Small intestine (tissue), 7 donors: Measurements from ENCODE around the gene ATF7. TPM values are rescaled to one million over a fixed set of nuclear protein-coding genes. Genes with fewer than 3 reads are reported as not detected.

ENCODE experiments used
- DNase-seq, 2 donors: peaks; one replicate each; pipeline versions ENCODE4 v3.0.0 to v3.0.0-alpha.2; 2013
- FAIRE-seq: peaks from 2 replicates; lab custom pipeline; 2012; peaks lifted over from hg19 to GRCh38; lab: Jason Lieb, UNC
- H3K27ac ChIP-seq, 3 donors: one replicate each; pipeline ENCODE4 v1.5.1; 2013; ENCODE audit warnings: low read length in 2 of 3, mild to moderate bottlenecking in 2 of 3, control low read depth in 1 of 3, inconsistent platforms in 1 of 3, low read depth in 1 of 3, moderate library complexity in 1 of 3
- H3K27me3 ChIP-seq, 3 donors: one replicate each; pipeline ENCODE4 v1.6.1; 2013; ENCODE audit warnings: low read length in 3 of 3, inconsistent platforms in 1 of 3; ENCODE audit not compliant: control insufficient read depth in 3 of 3, insufficient read depth in 3 of 3
- H3K36me3 ChIP-seq, 3 donors: one replicate each; pipeline ENCODE4 v1.6.1; 2013; ENCODE audit warnings: low read length in 3 of 3, inconsistent platforms in 1 of 3, low read depth in 1 of 3, mild to moderate bottlenecking in 1 of 3, moderate library complexity in 1 of 3; ENCODE audit not compliant: control insufficient read depth in 3 of 3, insufficient read depth in 2 of 3
- H3K4me1 ChIP-seq, 3 donors: one replicate each; pipeline ENCODE4 v1.6.1; 2013; ENCODE audit warnings: low read length in 2 of 3, inconsistent platforms in 1 of 3, low read depth in 1 of 3, mild to moderate bottlenecking in 1 of 3, moderate library complexity in 1 of 3; ENCODE audit not compliant: control insufficient read depth in 3 of 3, insufficient read depth in 2 of 3
- H3K4me3 ChIP-seq, 3 donors: one replicate each; pipeline ENCODE4 v1.5.1; 2013; ENCODE audit warnings: low read length in 3 of 3, control low read depth in 1 of 3, inconsistent platforms in 1 of 3, low read depth in 1 of 3, mild to moderate bottlenecking in 1 of 3, moderate library complexity in 1 of 3
- H3K9me3 ChIP-seq, 2 donors: one replicate each; pipeline ENCODE4 v1.6.1; 2013; ENCODE audit warnings: low read depth in 1 of 2, low read length in 1 of 2; ENCODE audit not compliant: control insufficient read depth in 2 of 2, insufficient read depth in 1 of 2
- WGBS, 3 donors: extraction: QIAGEN DNeasy Blood & Tissue Kit; methylation state at CpG; one replicate each; pipeline ENCODE4 v1.1.7; 2013; 5-methylcytosine and 5-hydroxymethylcytosine counted together
- polyA plus RNA-seq, 4 donors: library from polyadenylated mRNA; stranded (reverse) in 3 of 4; unstranded in 1 of 4; fragments of 200-250 nt in 3 of 4; fragments of 120-200 nt in 1 of 4; gene quantifications; one replicate each; pipeline versions ENCODE4 v1.2.1 to v1.2.3, GENCODE V29; 2013
- donor health status: healthy with polysubstance abuse.
- donor health status: control.
- donor health status: control.
- donor health status: Bipolar disorder and iron deficiency.
- donor health status: healthy.

ATF7 gene
- polyA plus RNA-seq, 4 donors = 8.6 to 32.9 (median 14.5) TPM

GRCh38 chr12:53592426-53592825 is 33.8 kb downstream of the ATF7 start:
- Histone ChIP-seq H3K36me3 (peaks cover 0 to 2% (median 2%) of the 10 kb centered on the region in 3 donors), H3K4me3 (no peak overlapping the region), H3K27me3 (no peaks in the 10 kb centered on the region), H3K4me1 (peaks cover 3 to 14% (median 5%) of the 10 kb centered on the region in 3 donors), H3K27ac (no peak overlapping the region), H3K9me3 (no peaks in the 10 kb centered on the region)
- DNase-seq (no peak), FAIRE-seq (no peak)
- 78 to 91% (median 80%) methylated on average over 1 of the region's 1 CpG for WGBS, 3 donors

- Histone ChIP-seq H3K9me3 (no peaks in the 10 kb centered on the region), H3K4me3 (no peak overlapping the region), H3K36me3 (peaks cover 0 to 6% (median 0%) of the 10 kb centered on the region in 3 donors), H3K27ac (peak overlapping the region in 2 of 3 donors; percentile 14 to 25), H3K27me3 (no peaks in the 10 kb centered on the region), H3K4me1 (peaks cover 4 to 14% (median 5%) of the 10 kb centered on the region in 3 donors)
- peak in 1 of 2 donors; percentile 17 for DNase-seq
- FAIRE-seq = no peak
- WGBS, 3 donors = 40 to 54% (median 50%) methylated on average over 6 of the region's 6 CpGs
Measured at GRCh38 chr12:53591301-53592206, 34.6 kb downstream of the ATF7 start.

GRCh38 chr12:53590652-53591051 is 35.5 kb downstream of the ATF7 start:
- FAIRE-seq = no peak
- WGBS, 3 donors = 42 to 65% (median 53%) methylated on average over 3 of the region's 3 CpGs

GRCh38 chr12:53589915-53590314 is 36.3 kb downstream of the ATF7 start:
- Histone ChIP-seq H3K4me1 (peaks cover 3 to 14% (median 5%) of the 10 kb centered on the region in 3 donors), H3K9me3 (no peaks in the 10 kb centered on the region), H3K27me3 (no peaks in the 10 kb centered on the region), H3K4me3 (no peak overlapping the region), H3K27ac (peak overlapping the region in 1 of 3 donors; percentile 39), H3K36me3 (peaks cover 0 to 6% (median 0%) of the 10 kb centered on the region in 3 donors)
- FAIRE-seq (no peak), DNase-seq (no peak)
- 89 to 93% (median 89%) methylated on average over 4 of the region's 4 CpGs for WGBS, 3 donors

More at GRCh38 chr12:53590652-53591051, 35.5 kb downstream of the ATF7 start:
- peaks cover 0 to 6% (median 0%) of the 10 kb centered on the region in 3 donors for H3K36me3 ChIP-seq
- H3K27ac ChIP-seq = peak overlapping the region in 1 of 3 donors; percentile 39
- peaks cover 5 to 14% (median 6%) of the 10 kb centered on the region in 3 donors for H3K4me1 ChIP-seq
- DNase-seq = peak in 1 of 2 donors; percentile 46
- no peaks in the 10 kb centered on the region for H3K27me3 ChIP-seq
- H3K4me3 ChIP-seq = no peak overlapping the region
- no peaks in the 10 kb centered on the region for H3K9me3 ChIP-seq

- 82 to 88% (median 83%) methylated on average over 3 of the region's 3 CpGs for WGBS, 3 donors
- no peak overlapping the region for H3K4me3 ChIP-seq
- no peak overlapping the region for H3K27ac ChIP-seq
- DNase-seq = no peak
- FAIRE-seq = no peak
- no peaks in the 10 kb centered on the region for H3K27me3 ChIP-seq
- H3K36me3 ChIP-seq = peaks cover 0 to 6% (median 0%) of the 10 kb centered on the region in 3 donors
- peaks cover 3 to 14% (median 5%) of the 10 kb centered on the region in 3 donors for H3K4me1 ChIP-seq
- H3K9me3 ChIP-seq = no peaks in the 10 kb centered on the region
Measured at GRCh38 chr12:53589423-53589822, 36.8 kb downstream of the ATF7 start.

- FAIRE-seq (no peak), DNase-seq (no peak)
- Histone ChIP-seq H3K27ac (no peak overlapping the region), H3K27me3 (no peaks in the 10 kb centered on the region), H3K9me3 (peaks cover 0 to 5% of the 10 kb centered on the region in 2 donors), H3K4me3 (no peak overlapping the region), H3K36me3 (peaks cover 0 to 7% (median 0%) of the 10 kb centered on the region in 3 donors), H3K4me1 (peaks cover 3 to 14% (median 5%) of the 10 kb centered on the region in 3 donors)
- WGBS, 3 donors = 92 to 97% (median 97%) methylated on average over 3 of the region's 3 CpGs
Measured at GRCh38 chr12:53588123-53588522, 38.1 kb downstream of the ATF7 start.

- Histone ChIP-seq H3K9me3 (peaks cover 0 to 6% of the 10 kb centered on the region in 2 donors), H3K4me3 (no peak overlapping the region), H3K4me1 (peaks cover 3 to 10% (median 5%) of the 10 kb centered on the region in 3 donors), H3K36me3 (peaks cover 0 to 11% (median 0%) of the 10 kb centered on the region in 3 donors), H3K27me3 (no peaks in the 10 kb centered on the region), H3K27ac (no peak overlapping the region)
- WGBS, 3 donors = 80 to 85% (median 82%) methylated on average over 8 of the region's 8 CpGs
- DNase-seq (no peak), FAIRE-seq (no peak)
Measured at GRCh38 chr12:53586745-53587144, 39.4 kb downstream of the ATF7 start.

- Histone ChIP-seq H3K27me3 (no peaks in the 10 kb centered on the region), H3K36me3 (peaks cover 0 to 11% (median 0%) of the 10 kb centered on the region in 3 donors), H3K9me3 (peaks cover 0 to 6% of the 10 kb centered on the region in 2 donors), H3K4me3 (no peak overlapping the region), H3K27ac (peak overlapping the region in 2 of 3 donors; percentile 1 to 8), H3K4me1 (peaks cover 2 to 7% (median 3%) of the 10 kb centered on the region in 3 donors)
- 66 to 83% (median 67%) methylated on average over 2 of the region's 2 CpGs for WGBS, 3 donors
- no peak for FAIRE-seq
- no peak for DNase-seq
Measured at GRCh38 chr12:53585448-53586125, 40.6 kb downstream of the ATF7 start.
